Calu3 (cell line): Measurements from ENCODE around the gene FN3K. TPM values are rescaled to one million over a fixed set of nuclear protein-coding genes. Genes with fewer than 3 reads are reported as not detected.

Experiments
- BruUV-seq: library from RNA; stranded (reverse); fragments of 400-500 nt; replicated peaks from 2 replicates; lab custom pipeline; 2021; lab: Mats Ljungman, UMichigan
- CTCF ChIA-PET: fragments of 300-600 bp; sonication (Branson Sonifier 250); formaldehyde crosslinking; loops from one replicate; lab custom pipeline; 2022; ENCODE audit warnings: antibody characterized with exemption; lab: Charles Lee
- DNase-seq: peaks from one replicate; pipeline ENCODE4 v3.0.0; 2022
- H3K27ac Mint-ChIP-seq: one replicate; pipeline ENCODE4 v1.8.0; 2022; ENCODE audit warnings: mixed read lengths; ENCODE audit not compliant: unreplicated experiment
- H3K27me3 Mint-ChIP-seq: one replicate; pipeline ENCODE4 v1.8.0; 2022; ENCODE audit warnings: mixed read lengths; ENCODE audit not compliant: unreplicated experiment
- H3K36me3 Mint-ChIP-seq: one replicate; pipeline ENCODE4 v1.8.0; 2022; ENCODE audit warnings: mild to moderate bottlenecking, moderate library complexity, mixed read lengths; ENCODE audit not compliant: insufficient read depth, unreplicated experiment
- H3K4me1 Mint-ChIP-seq: one replicate; pipeline ENCODE4 v1.8.0; 2022; ENCODE audit warnings: mild to moderate bottlenecking, low read depth, mixed read lengths; ENCODE audit not compliant: unreplicated experiment
- H3K4me3 Mint-ChIP-seq: one replicate; pipeline ENCODE4 v1.8.0; 2022; ENCODE audit warnings: mild to moderate bottlenecking, low read depth, moderate library complexity, mixed read lengths; ENCODE audit not compliant: unreplicated experiment
- H3K9me3 Mint-ChIP-seq: one replicate; pipeline ENCODE4 v1.8.0; 2022; ENCODE audit warnings: low read depth, mixed read lengths; ENCODE audit not compliant: unreplicated experiment
- CTCF ChIP-seq: fragments of 200-600 bp; IDR thresholded peaks from one replicate; pipeline ENCODE4 v1.8.0; 2022; ENCODE audit warnings: antibody characterized with exemption; ENCODE audit not compliant: unreplicated experiment
- intact Hi-C: fragments of 100-400 bp; cut with micrococcal nuclease; formaldehyde crosslinking; loops from one replicate; pipeline ENCODE4 v1.10.0; 2022; ENCODE audit not compliant: unreplicated experiment
- total RNA-seq: library from RNA; stranded (reverse); gene quantifications from 2 replicates; pipeline ENCODE4 v1.2.3, GENCODE V29; 2022

The FN3K gene
- total RNA-seq, 1 experiment from 2014 or later: 15.5 TPM

GRCh38 chr17:82752371-82753200, 17.2 kb downstream of the FN3K start:
- Mint-ChIP-seq H3K27ac (peak overlapping the region; percentile 63), H3K9me3 (no peaks in the 10 kb centered on the region), H3K4me1 (peaks cover 20% of the 10 kb centered on the region), H3K4me3 (peak overlapping the region; percentile 91), H3K27me3 (no peaks in the 10 kb centered on the region), H3K36me3 (peaks cover 54% of the 10 kb centered on the region)
- no TSS peak for BruUV-seq
- intact Hi-C loops: no loop called here
- CTCF ChIA-PET: no interaction called here
- DNase-seq: peak; percentile 26
- no peak for TF ChIP-seq CTCF

GRCh38 chr17:82753201-82753464, 17.7 kb downstream of the FN3K start:
- no peak overlapping the region for H3K27ac Mint-ChIP-seq
- peaks cover 20% of the 10 kb centered on the region for H3K4me1 Mint-ChIP-seq
- BruUV-seq: TSS peak; percentile 34
- CTCF ChIA-PET: no interaction called here
- no peak for DNase-seq
- H3K36me3 Mint-ChIP-seq: peaks cover 54% of the 10 kb centered on the region
- H3K9me3 Mint-ChIP-seq: no peaks in the 10 kb centered on the region
- intact Hi-C loops: no loop called here
- TF ChIP-seq CTCF: no peak
- no peaks in the 10 kb centered on the region for H3K27me3 Mint-ChIP-seq
- peak overlapping the region; percentile 91 for H3K4me3 Mint-ChIP-seq

GRCh38 chr17:82754297-82755208, 19.1 kb downstream of the FN3K start:
- intact Hi-C loops: no loop called here
- CTCF ChIA-PET: interaction anchor here (1.1 kb wide), 1 partner anchor 42 kb away, joined by 3 read pairs; no protein-coding TSS in a partner anchor
- Mint-ChIP-seq H3K27me3 (no peaks in the 10 kb centered on the region), H3K36me3 (peaks cover 49% of the 10 kb centered on the region), H3K27ac (peak overlapping the region; percentile 60), H3K4me1 (peaks cover 20% of the 10 kb centered on the region), H3K4me3 (peak overlapping the region; percentile 24), H3K9me3 (no peaks in the 10 kb centered on the region)
- peak; percentile 64 for DNase-seq
- TF ChIP-seq CTCF: no peak
- BruUV-seq: TSS peak; percentile 18

GRCh38 chr17:82756166-82756565, 20.8 kb downstream of the FN3K start:
- no peak for DNase-seq
- Mint-ChIP-seq H3K4me3 (no peak overlapping the region), H3K9me3 (no peaks in the 10 kb centered on the region), H3K4me1 (peaks cover 20% of the 10 kb centered on the region), H3K27me3 (no peaks in the 10 kb centered on the region), H3K36me3 (peaks cover 41% of the 10 kb centered on the region), H3K27ac (no peak overlapping the region)
- BruUV-seq: no TSS peak
- TF ChIP-seq CTCF: no peak
- CTCF ChIA-PET: interaction anchor here (0.6 to 0.9 kb wide), 3 partner anchors 35 to 196 kb away, joined by 3 to 4 read pairs (median 3); no protein-coding TSS in a partner anchor
- intact Hi-C loops: no loop called here
